Retinal pigment epithelial cell (primary cell): ENCODE data around the gene TPCN2.

Experiments used
- DNase-seq: peaks from one replicate; pipeline ENCODE4 v3.0.0-alpha.2; 2010; ENCODE audit warnings: low read depth
- H3K4me3 ChIP-seq: 2 replicates; pipeline ENCODE4 v1.5.1; 2011; ENCODE audit warnings: mild to moderate bottlenecking, low read length, control low read depth, moderate library complexity
- CTCF ChIP-seq: conservative IDR thresholded peaks from 2 replicates; pipeline ENCODE4 v1.5.1; 2011; ENCODE audit warnings: low read depth, low read length, control low read depth, inconsistent platforms

Gene TPCN2

GRCh38 chr11:69051381-69052342 is 2.9 kb downstream of the TPCN2 start:
- no peak overlapping the region for H3K4me3 ChIP-seq
- TF ChIP-seq CTCF = no peak
- DNase-seq = no peak

- DNase-seq = no peak
- no peak overlapping the region for H3K4me3 ChIP-seq
- no peak for TF ChIP-seq CTCF
Measured at GRCh38 chr11:69052343-69053168, 3.8 kb downstream of the TPCN2 start.

GRCh38 chr11:69053169-69053477 is 4.4 kb downstream of the TPCN2 start:
- H3K4me3 ChIP-seq = no peak overlapping the region
- no peak for DNase-seq
- no peak for TF ChIP-seq CTCF

GRCh38 chr11:69053546-69054396 is 5.0 kb downstream of the TPCN2 start:
- DNase-seq = no peak
- H3K4me3 ChIP-seq = no peak overlapping the region

GRCh38 chr11:69054397-69055211 is 5.9 kb downstream of the TPCN2 start:
- no peak for TF ChIP-seq CTCF
- no peak overlapping the region for H3K4me3 ChIP-seq
- DNase-seq = no peak

More at GRCh38 chr11:69053546-69054396, 5.0 kb downstream of the TPCN2 start:
- TF ChIP-seq CTCF = no peak

- TF ChIP-seq CTCF = no peak
- no peak overlapping the region for H3K4me3 ChIP-seq
- no peak for DNase-seq
Measured at GRCh38 chr11:69055212-69055586, 6.5 kb downstream of the TPCN2 start.
